Right atrium auricular region (tissue), 2 donors: ENCODE measurements around the gene RASD2. TPM values are rescaled to one million over a fixed set of nuclear protein-coding genes. Genes with fewer than 3 reads are reported as not detected.
A peak's percentile ranks its signal among the peaks of the same experiment; 100 is the strongest.

Experiments used
- DNase-seq: peaks from one replicate; pipeline ENCODE4 v3.0.0-alpha.2; 2019; ENCODE audit warnings: low spot score
- H3K27ac ChIP-seq, 2 donors: fragments of 200-600 bp; sonication (generic); 1 replicate in 1 of 2; 2 replicates in 1 of 2; pipeline ENCODE4 v1.5.1; 2016 to 2019
- H3K27me3 ChIP-seq, 2 donors: fragments of 200-600 bp; sonication (generic); one replicate each; pipeline versions ENCODE4 v1.5.1 to v1.6.0; 2017 to 2019
- H3K36me3 ChIP-seq: fragments of 200-600 bp; sonication (generic); one replicate; pipeline ENCODE4 v1.5.1; 2016
- H3K4me1 ChIP-seq, 2 donors: fragments of 200-600 bp; sonication (generic); one replicate each; pipeline versions ENCODE4 v1.5.1 to v1.6.0; 2017 to 2019
- H3K4me3 ChIP-seq, 2 donors: fragments of 200-600 bp; sonication (generic); 1 replicate in 1 of 2; 2 replicates in 1 of 2; pipeline ENCODE4 v1.5.1; 2017 to 2019; ENCODE audit warnings: mild to moderate bottlenecking in 1 of 2, moderate library complexity in 1 of 2
- H3K9me3 ChIP-seq, 2 donors: fragments of 200-600 bp; sonication (generic); one replicate each; pipeline ENCODE4 v1.5.1; 2019
- total RNA-seq, 2 donors: library from RNA; depleted of rRNA; stranded (reverse); fragments of >200 nt; gene quantifications; one replicate each; pipeline ENCODE4 v1.1.0, GENCODE V29; 2016
- TF ChIP-seq, protein P1 (sequence below), 2 donors: fragments of 200-600 bp; sonication (generic); IDR thresholded peaks; one replicate each; pipeline ENCODE4 v1.5.1; 2019; ENCODE audit warnings: antibody characterized with exemption in 2 of 2

The RASD2 gene
- total RNA-seq, 2 donors from 2014 or later, result 0.94 to 3.1 TPM

DNA sequence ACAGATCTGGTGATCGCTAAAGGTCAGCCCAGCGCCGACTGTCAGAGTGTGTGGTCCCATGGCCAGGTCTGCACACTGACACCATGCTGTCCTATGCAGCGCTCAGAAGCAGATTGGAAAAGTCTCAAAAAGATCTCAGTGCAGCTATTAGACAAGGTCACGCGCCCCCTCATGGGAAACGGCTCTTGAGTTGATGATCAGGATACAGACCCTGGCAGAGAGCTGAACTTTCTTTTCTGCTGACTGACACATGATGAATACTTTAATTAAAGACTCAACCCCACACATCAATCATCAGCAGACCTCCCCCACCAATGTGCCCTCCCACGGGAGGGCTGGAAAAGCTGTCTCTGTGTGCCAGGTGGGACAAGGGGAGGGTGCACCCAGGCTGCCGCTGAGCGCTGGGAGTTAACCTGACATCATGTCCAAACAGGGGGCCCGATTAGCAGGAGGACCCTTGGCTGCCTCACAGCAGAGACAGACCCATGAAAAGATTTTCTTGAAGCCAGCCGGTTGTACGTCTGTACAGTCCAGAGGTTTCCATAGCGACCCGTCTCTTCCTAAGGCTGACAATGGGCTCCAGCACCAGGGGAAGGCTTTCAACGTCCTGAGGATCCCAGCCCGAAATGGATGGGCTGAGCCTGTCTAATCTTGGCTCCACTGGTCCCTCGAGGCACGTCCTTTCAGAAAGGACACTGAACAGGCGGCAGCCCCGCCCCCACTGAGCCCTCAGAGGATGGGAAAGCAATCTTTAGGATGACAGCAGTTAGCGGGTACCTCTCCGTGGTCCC, 26.9 kb downstream of the RASD2 start:
- Histone ChIP-seq H3K4me1 (peaks cover 0 to 19% of the 10 kb centered on the region in 2 donors), H3K27ac (no peak overlapping the region), H3K36me3 (no peaks in the 10 kb centered on the region), H3K4me3 (no peak overlapping the region), H3K9me3 (no peaks in the 10 kb centered on the region), H3K27me3 (no peaks in the 10 kb centered on the region)
- DNase-seq, result no peak
- TF ChIP-seq, protein P1, sequence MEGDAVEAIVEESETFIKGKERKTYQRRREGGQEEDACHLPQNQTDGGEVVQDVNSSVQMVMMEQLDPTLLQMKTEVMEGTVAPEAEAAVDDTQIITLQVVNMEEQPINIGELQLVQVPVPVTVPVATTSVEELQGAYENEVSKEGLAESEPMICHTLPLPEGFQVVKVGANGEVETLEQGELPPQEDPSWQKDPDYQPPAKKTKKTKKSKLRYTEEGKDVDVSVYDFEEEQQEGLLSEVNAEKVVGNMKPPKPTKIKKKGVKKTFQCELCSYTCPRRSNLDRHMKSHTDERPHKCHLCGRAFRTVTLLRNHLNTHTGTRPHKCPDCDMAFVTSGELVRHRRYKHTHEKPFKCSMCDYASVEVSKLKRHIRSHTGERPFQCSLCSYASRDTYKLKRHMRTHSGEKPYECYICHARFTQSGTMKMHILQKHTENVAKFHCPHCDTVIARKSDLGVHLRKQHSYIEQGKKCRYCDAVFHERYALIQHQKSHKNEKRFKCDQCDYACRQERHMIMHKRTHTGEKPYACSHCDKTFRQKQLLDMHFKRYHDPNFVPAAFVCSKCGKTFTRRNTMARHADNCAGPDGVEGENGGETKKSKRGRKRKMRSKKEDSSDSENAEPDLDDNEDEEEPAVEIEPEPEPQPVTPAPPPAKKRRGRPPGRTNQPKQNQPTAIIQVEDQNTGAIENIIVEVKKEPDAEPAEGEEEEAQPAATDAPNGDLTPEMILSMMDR (IDR thresholded peaks at IDR 0.05), result no peak

DNA sequence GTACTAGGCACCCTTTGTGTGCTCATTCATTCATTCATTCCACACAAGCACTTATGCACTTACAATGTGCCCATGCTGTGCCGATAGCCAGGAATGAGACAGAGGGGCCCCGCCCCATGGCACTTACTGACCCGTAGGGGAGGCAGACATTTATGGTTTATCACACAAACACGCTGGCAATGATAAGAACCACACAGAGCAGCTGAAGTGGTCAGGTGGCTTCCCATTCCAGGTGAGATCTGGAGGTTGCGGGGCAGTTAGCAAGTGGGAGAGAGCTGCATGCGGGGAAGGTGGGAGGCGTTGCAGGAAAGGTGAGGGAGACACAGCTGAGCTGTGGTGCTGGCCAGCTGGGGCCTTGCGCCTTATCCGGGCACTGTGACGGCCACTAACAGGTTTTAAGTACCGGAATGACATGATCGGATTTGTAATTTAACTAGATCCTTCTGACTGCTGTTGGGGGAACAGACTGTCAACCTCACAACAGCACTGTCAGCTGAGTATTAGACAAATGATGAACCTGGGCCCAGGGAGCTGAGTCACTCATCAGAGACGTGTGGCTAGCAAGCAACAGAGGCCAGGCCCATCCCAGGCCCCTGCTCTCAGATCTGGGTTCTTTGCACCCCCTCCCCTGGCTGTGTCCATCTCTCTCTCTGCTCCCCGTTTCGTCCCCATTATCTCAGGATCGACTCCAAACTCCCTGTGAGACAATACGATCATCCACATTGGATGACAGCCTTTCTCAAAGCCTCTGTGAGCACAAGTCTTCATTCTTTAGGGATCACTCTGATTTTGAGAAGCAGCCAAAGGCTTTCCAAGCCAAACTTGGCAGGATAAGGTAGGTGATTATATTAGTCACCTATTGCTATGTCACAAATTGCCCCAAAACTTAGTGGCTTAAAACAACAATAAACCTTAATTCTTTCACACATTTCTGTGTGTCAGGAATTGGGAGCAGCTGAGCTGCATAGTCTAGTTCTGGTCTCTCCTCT, 28.4 kb downstream of the RASD2 start:
- H3K9me3 ChIP-seq, result no peaks in the 10 kb centered on the region
- H3K4me3 ChIP-seq, result no peak overlapping the region
- no peak for DNase-seq
- H3K36me3 ChIP-seq, result no peaks in the 10 kb centered on the region
- TF ChIP-seq, protein P1 (IDR thresholded peaks at IDR 0.05), result no peak
- peaks cover 0 to 19% of the 10 kb centered on the region in 2 donors for H3K4me1 ChIP-seq
- H3K27ac ChIP-seq, result peak overlapping the region in 1 of 2 donors; percentile 11
- H3K27me3 ChIP-seq, result no peaks in the 10 kb centered on the region

DNA sequence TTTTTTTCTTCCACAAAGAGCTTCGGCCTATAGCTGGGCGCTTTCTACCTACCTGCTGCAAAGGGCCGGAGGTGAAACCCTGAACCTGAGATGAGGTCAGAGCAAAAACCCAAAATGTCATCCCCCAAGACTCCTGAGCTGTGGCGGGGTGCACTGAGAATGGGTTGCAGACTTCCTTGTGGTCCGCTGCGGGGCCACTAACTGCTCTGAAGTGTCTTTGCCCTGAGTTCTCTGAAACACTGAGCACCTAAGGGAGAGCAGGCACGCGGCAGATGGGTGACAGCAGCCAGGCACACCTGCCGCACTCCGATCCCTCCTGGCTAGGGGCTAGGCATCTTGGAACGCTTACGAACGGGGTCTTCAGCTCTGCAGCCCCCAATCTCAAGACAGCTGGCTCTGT, 29.3 kb downstream of the RASD2 start:
- H3K36me3 ChIP-seq, result no peaks in the 10 kb centered on the region
- no peak for DNase-seq
- no peak overlapping the region for H3K4me3 ChIP-seq
- no peaks in the 10 kb centered on the region for H3K27me3 ChIP-seq
- no peak overlapping the region for H3K27ac ChIP-seq
- peaks cover 0 to 13% of the 10 kb centered on the region in 2 donors for H3K4me1 ChIP-seq
- TF ChIP-seq, protein P1 (IDR thresholded peaks at IDR 0.05), result no peak
- no peaks in the 10 kb centered on the region for H3K9me3 ChIP-seq

DNA sequence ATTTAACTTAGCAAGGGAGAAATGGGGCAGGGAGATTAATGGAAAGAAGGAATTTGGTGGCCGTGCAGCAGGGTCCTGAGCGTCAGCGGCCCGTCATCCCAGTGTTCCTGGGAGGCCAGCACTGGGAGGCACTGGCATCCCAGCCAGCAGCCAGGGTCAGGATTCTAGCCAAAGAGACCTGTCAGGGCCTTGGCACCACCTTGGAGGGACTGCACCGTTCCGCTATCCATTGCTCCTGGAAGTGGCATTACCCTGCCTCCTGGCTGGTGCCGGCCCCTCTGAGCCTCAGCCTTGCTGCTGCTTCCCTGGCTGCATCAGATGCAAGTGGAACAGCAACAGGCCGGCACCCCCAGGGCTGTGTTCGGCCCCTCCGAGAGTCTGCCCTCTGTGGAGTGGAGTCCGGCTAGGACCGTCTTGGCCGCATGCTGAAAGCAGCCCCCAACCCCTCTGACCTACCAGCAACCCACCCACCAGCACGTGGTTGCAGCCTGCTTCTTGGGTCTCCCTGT, 30.1 kb downstream of the RASD2 start:
- no peaks in the 10 kb centered on the region for H3K36me3 ChIP-seq
- no peak overlapping the region for H3K27ac ChIP-seq
- TF ChIP-seq, protein P1 (IDR thresholded peaks at IDR 0.05), result no peak
- no peak for DNase-seq
- no peaks in the 10 kb centered on the region for H3K27me3 ChIP-seq
- no peak overlapping the region for H3K4me3 ChIP-seq
- H3K4me1 ChIP-seq, result peaks cover 0 to 13% of the 10 kb centered on the region in 2 donors
- no peaks in the 10 kb centered on the region for H3K9me3 ChIP-seq

DNA sequence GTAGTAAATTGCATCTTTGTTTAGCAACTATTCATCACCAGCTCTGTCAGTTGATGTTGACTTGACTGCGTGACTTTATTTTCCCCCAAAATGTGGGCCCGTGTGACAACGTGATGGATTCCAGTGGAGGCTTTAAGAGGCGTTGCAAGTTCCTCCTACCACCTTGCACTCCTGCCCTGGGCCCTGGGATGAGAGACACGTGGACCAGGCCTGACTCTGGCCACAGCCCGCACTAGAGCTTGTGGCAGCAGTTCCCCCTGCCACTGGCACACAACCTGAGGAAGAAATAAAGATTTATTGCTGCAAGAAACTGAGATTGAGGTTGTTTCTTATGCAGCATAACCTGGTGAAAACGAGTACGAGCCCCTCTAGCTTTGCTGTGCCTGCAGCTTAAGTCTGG, 31.9 kb downstream of the RASD2 start:
- TF ChIP-seq, protein P1 (IDR thresholded peaks at IDR 0.05), result no peak
- Histone ChIP-seq H3K4me3 (no peak overlapping the region), H3K27ac (no peak overlapping the region), H3K4me1 (peaks cover 0 to 13% of the 10 kb centered on the region in 2 donors), H3K27me3 (no peaks in the 10 kb centered on the region), H3K9me3 (no peaks in the 10 kb centered on the region), H3K36me3 (no peaks in the 10 kb centered on the region)
- no peak for DNase-seq
